GM21367 (cell line): ENCODE data around the gene COQ8A.
"Not testable (repeated sequence)": the region's sequence is repeated elsewhere in the genome, so short reads cannot be mapped to it uniquely, and the experiment has no call there.

Experiments
- ATAC-seq: cut with Tn5 transposase; IDR thresholded peaks from one replicate; pipeline ENCODE4 v1.9.1; 2021; ENCODE audit not compliant: unreplicated experiment

The COQ8A gene

GRCh38 chr1:226921504-226921903 is 18.6 kb upstream of the COQ8A start:
- no peak for ATAC-seq

GRCh38 chr1:226929260-226930111 is 10.6 kb upstream of the COQ8A start:
- not testable (repeated sequence) for ATAC-seq

GRCh38 chr1:226934483-226935237 is 5.4 kb upstream of the COQ8A start:
- ATAC-seq: no peak

- no peak for ATAC-seq
Measured at GRCh38 chr1:226937940-226938725, 2.0 kb upstream of the COQ8A start.

GRCh38 chr1:226938903-226939437 is 1.1 kb upstream of the COQ8A start:
- no peak for ATAC-seq

GRCh38 chr1:226939438-226940028 is 561 bp upstream of the COQ8A start:
- ATAC-seq: peak; percentile 22

- no peak for ATAC-seq
Measured at GRCh38 chr1:226940806-226941067, 643 bp downstream of the COQ8A start.

GRCh38 chr1:226942392-226942791 is 2.3 kb downstream of the COQ8A start:
- ATAC-seq: no peak

- no peak for ATAC-seq
Measured at GRCh38 chr1:226943156-226943555, 3.1 kb downstream of the COQ8A start.

- no peak for ATAC-seq
Measured at GRCh38 chr1:226943927-226944326, 3.8 kb downstream of the COQ8A start.

GRCh38 chr1:226945106-226945857 is 5.2 kb downstream of the COQ8A start:
- ATAC-seq: no peak

GRCh38 chr1:226945858-226946245 is 5.8 kb downstream of the COQ8A start:
- no peak for ATAC-seq

- ATAC-seq: no peak
Measured at GRCh38 chr1:226946285-226946684, 6.2 kb downstream of the COQ8A start.

GRCh38 chr1:226946841-226947240 is 6.7 kb downstream of the COQ8A start:
- ATAC-seq: no peak

- no peak for ATAC-seq
Measured at GRCh38 chr1:226948051-226948450, 8.0 kb downstream of the COQ8A start.

- no peak for ATAC-seq
Measured at GRCh38 chr1:226948480-226948879, 8.4 kb downstream of the COQ8A start.

GRCh38 chr1:226948996-226949395 is 8.9 kb downstream of the COQ8A start:
- ATAC-seq: no peak

- no peak for ATAC-seq
Measured at GRCh38 chr1:226949401-226949800, 9.3 kb downstream of the COQ8A start.

GRCh38 chr1:226950316-226950715 is 10.2 kb downstream of the COQ8A start:
- no peak for ATAC-seq

- no peak for ATAC-seq
Measured at GRCh38 chr1:226950871-226951270, 10.8 kb downstream of the COQ8A start.
